Astrocyte of the cerebellum (primary cell): ENCODE results near the gene ST6GALNAC6.

Source experiments
- DNase-seq: peaks from one replicate; pipeline ENCODE4 v3.0.0-alpha.2; 2011; ENCODE audit warnings: low read depth
- H3K4me3 ChIP-seq: 2 replicates; pipeline ENCODE4 v1.5.1; 2011; ENCODE audit warnings: mild to moderate bottlenecking, low read depth, low read length, moderate library complexity
- in situ Hi-C: cut with HindIII; loops from 2 replicates; pipeline ENCODE4 v1.10.0; 2017; ENCODE audit warnings: low sequenced_read_pairs
- TF ChIP-seq, protein P1 (sequence below): IDR thresholded peaks from 2 replicates; pipeline ENCODE4 v1.5.1; 2012; ENCODE audit warnings: low read length, low read depth, moderate library complexity, mild to moderate bottlenecking; ENCODE audit errors: missing control alignments

Gene ST6GALNAC6

GRCh38 chr9:127904561-127905003 lies 5.2 kb upstream of the ST6GALNAC6 start:
- H3K4me3 ChIP-seq = no peak overlapping the region
- in situ Hi-C loops = no loop called here
- DNase-seq = no peak
- TF ChIP-seq, protein P1, sequence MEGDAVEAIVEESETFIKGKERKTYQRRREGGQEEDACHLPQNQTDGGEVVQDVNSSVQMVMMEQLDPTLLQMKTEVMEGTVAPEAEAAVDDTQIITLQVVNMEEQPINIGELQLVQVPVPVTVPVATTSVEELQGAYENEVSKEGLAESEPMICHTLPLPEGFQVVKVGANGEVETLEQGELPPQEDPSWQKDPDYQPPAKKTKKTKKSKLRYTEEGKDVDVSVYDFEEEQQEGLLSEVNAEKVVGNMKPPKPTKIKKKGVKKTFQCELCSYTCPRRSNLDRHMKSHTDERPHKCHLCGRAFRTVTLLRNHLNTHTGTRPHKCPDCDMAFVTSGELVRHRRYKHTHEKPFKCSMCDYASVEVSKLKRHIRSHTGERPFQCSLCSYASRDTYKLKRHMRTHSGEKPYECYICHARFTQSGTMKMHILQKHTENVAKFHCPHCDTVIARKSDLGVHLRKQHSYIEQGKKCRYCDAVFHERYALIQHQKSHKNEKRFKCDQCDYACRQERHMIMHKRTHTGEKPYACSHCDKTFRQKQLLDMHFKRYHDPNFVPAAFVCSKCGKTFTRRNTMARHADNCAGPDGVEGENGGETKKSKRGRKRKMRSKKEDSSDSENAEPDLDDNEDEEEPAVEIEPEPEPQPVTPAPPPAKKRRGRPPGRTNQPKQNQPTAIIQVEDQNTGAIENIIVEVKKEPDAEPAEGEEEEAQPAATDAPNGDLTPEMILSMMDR = no peak

GRCh38 chr9:127903557-127904475 lies 4.4 kb upstream of the ST6GALNAC6 start:
- TF ChIP-seq, protein P1 = no peak
- no peak for DNase-seq
- no peak overlapping the region for H3K4me3 ChIP-seq
- in situ Hi-C loops = no loop called here

DNA sequence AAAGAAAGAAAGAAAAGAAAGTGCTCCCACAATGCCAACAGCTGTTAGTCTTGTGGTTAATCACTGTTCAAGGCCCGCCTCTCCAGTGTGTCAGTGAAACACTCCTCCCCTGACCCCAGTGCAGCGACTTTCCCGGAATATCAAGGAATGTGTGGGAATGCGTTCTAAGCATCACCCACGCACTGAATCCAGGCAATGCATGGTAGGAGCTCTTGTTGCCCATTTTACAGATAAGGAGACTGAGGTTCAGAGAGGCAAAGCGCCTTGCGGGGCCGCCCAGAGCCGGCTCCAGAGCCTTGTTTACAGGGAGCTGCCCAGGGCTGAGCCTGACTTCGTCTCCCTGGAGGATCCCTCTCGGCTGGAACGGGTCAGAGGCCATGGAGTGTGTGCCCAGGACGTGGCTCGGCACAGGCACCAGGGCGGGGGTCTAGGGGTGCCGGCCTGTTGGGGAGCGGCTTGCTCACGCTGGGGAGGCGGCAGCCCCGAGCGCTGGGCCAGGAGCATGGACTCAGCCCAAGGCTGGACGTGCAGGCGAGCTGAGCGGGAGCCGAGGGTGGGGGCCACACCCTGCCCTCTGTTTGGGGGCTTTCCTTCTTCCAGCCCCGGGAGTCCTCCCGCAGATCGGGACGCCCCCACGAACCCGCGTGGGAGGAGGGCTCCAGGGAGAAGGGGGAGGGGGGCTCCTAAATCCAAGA lies 823 bp downstream of the ST6GALNAC6 start:
- TF ChIP-seq, protein P1 = no peak
- in situ Hi-C loops = no loop called here
- peak overlapping the region; percentile 89 for H3K4me3 ChIP-seq
- DNase-seq = no peak

DNA sequence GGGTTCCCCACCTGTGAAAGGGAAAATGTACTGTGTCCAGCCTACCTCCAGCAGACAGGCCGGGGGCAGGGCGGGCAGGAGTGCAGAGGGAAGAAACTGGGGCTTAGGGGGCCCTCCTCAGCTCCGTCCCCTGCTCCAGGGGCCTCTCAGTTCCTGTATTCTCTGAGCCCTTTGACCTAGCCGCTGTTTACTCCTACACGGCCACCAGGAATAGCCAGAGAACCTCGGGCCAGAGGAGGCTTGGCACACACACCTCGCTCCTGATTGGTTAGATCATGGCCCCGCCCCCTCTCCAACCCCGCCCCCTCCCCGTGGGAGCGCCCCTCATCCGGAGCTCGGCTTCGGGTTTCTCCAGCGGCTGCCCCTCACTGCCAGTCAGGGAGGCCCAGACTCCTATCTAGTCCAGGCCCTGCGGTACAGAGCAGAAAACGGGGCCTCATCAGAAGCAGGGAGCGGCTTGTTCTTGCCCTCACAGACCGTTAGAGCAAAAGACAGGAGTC lies 2.2 kb downstream of the ST6GALNAC6 start:
- no peak for DNase-seq
- in situ Hi-C loops = no loop called here
- TF ChIP-seq, protein P1 = no peak
- H3K4me3 ChIP-seq = peak overlapping the region; percentile 4

GRCh38 chr9:127896395-127897192 lies 2.8 kb downstream of the ST6GALNAC6 start:
- TF ChIP-seq, protein P1 = no peak
- no peak for DNase-seq
- in situ Hi-C loops = no loop called here
- H3K4me3 ChIP-seq = peak overlapping the region; percentile 4

GRCh38 chr9:127895811-127896210 lies 3.6 kb downstream of the ST6GALNAC6 start:
- in situ Hi-C loops = no loop called here
- no peak overlapping the region for H3K4me3 ChIP-seq
- TF ChIP-seq, protein P1 = no peak
- no peak for DNase-seq
